ENCODE results near the gene PTPRE.

DNA sequence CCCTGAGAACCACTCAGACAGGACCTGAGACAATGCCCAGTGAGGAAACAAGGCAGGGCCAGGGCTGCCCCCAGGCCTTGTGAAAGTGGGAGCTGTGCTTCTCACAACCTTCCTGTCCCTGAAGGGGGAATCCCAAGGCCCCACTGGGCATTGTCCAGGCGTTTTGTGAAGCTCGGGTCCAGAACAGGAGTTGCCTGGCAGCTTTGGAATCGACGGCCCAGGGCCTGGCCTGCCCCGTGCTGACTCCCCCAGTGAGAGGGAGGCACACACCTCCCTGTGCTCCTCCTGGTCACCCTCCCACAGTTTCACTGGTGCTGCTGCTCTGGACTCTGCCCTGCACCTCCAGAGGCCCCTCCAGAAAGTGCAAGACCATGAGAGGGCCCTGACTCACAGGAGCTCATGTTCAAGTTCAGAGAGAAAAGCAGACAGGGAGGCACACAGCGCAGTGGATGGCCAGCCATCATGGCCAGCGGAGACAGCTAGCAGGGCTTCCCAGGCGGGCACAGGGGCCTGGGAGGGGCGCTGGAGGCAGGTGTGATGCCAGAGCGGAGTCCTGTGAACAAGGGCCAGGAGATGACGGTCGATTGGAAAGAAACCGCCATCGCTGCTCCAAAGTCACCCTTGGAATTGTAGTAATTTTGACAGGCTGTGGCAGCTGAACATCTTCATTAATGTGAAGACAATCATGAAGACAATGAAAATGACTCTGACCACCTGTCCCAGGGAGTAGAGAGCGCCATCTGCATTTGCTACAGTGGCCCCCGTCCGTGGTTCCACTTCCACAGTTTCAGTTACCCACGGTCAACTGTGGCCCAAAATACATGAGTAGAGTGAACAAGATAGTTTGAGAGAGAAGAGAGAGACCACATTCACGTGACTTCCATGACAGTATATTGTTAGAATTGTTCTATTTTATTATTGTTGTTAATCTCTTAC, 115.6 kb downstream of the PTPRE start:
- no peak for TF ChIP-seq POLR2AphosphoS5 (IDR thresholded peaks at IDR 0.05; ENCODE audit: low read depth)
- TF ChIP-seq, protein P1, sequence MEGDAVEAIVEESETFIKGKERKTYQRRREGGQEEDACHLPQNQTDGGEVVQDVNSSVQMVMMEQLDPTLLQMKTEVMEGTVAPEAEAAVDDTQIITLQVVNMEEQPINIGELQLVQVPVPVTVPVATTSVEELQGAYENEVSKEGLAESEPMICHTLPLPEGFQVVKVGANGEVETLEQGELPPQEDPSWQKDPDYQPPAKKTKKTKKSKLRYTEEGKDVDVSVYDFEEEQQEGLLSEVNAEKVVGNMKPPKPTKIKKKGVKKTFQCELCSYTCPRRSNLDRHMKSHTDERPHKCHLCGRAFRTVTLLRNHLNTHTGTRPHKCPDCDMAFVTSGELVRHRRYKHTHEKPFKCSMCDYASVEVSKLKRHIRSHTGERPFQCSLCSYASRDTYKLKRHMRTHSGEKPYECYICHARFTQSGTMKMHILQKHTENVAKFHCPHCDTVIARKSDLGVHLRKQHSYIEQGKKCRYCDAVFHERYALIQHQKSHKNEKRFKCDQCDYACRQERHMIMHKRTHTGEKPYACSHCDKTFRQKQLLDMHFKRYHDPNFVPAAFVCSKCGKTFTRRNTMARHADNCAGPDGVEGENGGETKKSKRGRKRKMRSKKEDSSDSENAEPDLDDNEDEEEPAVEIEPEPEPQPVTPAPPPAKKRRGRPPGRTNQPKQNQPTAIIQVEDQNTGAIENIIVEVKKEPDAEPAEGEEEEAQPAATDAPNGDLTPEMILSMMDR (IDR thresholded peaks at IDR 0.05; ENCODE audit: insufficient read depth, low read length), result no peak

All from HL-60 (cell line).